GM18951 (cell line): ENCODE results near the gene KRT74.

Source experiments
- POLR2A ChIP-seq: IDR thresholded peaks from 4 replicates; pipeline ENCODE4 v1.6.1; 2011; ENCODE audit warnings: mild to moderate bottlenecking; ENCODE audit not compliant: insufficient read length, insufficient read depth; ENCODE audit errors: extremely low read depth
- in situ Hi-C: fragments of 300-500 bp; cut with MboI; formaldehyde crosslinking; loops from one replicate; pipeline ENCODE4 v1.12.0; 2022; ENCODE audit warnings: low sequenced_read_pairs, mixed read lengths, inconsistent platforms; ENCODE audit not compliant: unreplicated experiment

KRT74 gene

DNA sequence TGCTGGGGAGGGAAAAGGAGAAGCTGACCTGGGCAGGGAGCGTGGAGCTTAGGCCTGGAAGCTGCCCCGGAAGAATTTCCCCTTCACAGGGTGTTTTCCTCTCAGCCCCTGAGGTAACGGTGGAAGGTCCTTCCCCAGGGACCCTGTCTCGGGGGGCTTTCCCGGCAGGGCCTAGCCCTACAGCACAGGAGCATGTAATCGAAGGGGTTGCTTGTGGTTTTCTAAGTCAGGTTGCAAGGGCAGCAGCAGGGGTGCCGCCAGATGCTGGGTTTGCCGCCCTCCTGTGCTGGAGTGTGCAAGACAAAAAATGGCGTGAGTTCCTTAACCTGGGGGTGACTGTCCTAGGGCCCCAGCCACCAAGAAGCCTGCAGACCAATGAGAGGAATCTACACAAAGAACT is 1.6 kb upstream of the KRT74 start:
- TF ChIP-seq POLR2A: no peak
- in situ Hi-C loops: no loop called here

- in situ Hi-C loops: no loop called here
- TF ChIP-seq POLR2A: no peak
Measured at GRCh38 chr12:52573306-52573705, 337 bp downstream of the KRT74 start.

DNA sequence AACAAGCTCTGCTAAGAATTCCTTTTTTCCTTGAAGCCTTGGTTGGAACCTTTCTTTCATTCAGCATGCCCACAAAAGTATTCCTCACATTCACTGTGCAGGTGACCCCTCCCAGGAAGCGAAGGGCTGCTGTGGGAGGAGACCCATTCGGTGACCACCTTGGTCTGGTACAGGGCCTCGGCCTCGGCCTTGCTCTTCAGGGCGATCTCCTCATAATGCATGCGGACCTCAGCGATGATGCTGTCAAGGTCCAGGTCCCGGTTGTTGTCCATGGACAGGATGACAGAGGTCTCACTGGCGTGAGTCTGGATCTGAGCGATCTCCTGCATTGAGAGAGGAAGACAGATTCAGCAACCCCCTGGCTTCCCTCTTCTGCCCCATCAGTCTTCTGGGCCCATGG is 3.1 kb downstream of the KRT74 start:
- TF ChIP-seq POLR2A: no peak
- in situ Hi-C loops: no loop called here

- no peak for TF ChIP-seq POLR2A
- in situ Hi-C loops: no loop called here
Measured at GRCh38 chr12:52568111-52568510, 5.5 kb downstream of the KRT74 start.

DNA sequence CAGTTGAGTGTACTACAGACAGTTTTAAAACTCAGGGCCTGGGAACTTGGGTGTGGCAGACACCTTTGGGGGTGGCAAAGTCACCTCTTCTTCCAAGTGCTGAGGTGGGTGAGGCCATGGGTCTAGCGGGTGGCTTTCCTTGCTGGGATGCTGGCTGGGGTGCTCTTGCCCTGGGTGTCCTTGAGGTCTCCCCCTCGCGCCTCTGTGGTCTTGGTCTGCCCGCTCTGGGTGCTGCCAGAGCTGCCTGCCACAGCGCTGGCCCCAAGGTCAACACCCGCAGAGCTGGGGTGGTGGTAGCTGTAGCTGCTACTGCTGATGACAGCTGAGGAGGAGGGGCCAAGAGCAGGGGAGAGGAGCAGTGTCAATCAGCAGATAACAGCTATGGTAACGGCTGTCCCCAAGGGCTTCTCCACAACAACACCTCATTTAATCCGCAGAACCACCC is 6.8 kb downstream of the KRT74 start:
- TF ChIP-seq POLR2A: no peak
- in situ Hi-C loops: no loop called here

DNA sequence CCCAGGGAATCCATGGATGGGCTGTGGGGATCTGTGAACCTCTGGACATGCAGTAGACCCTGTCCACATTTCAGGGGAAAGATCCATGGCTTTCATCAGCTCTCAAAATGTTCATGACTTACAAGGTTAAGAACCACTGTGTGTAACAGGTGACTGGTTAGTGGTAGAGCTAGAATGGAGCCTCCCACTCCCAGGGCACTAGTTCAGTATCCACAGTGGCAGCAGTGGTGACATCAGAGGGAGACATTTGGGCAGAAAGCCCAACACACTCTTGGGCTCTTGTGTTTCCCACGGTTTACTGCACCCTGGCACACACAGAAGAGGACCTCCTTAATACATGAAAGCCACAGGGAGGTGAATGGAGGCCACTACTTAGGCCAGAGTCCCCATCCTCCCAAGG is 9.1 kb downstream of the KRT74 start:
- in situ Hi-C loops: no loop called here
- TF ChIP-seq POLR2A: no peak

- TF ChIP-seq POLR2A: no peak
- in situ Hi-C loops: no loop called here
Measured at GRCh38 chr12:52561880-52562449, 11.7 kb downstream of the KRT74 start.

- in situ Hi-C loops: no loop called here
- no peak for TF ChIP-seq POLR2A
Measured at GRCh38 chr12:52559979-52560378, 13.7 kb downstream of the KRT74 start.

- in situ Hi-C loops: no loop called here
Measured at GRCh38 chr12:52558781-52559445, 14.7 kb downstream of the KRT74 start.

GRCh38 chr12:52557476-52557875 is 16.2 kb downstream of the KRT74 start:
- in situ Hi-C loops: no loop called here
- TF ChIP-seq POLR2A: no peak

More at GRCh38 chr12:52558781-52559445, 14.7 kb downstream of the KRT74 start:
- no peak for TF ChIP-seq POLR2A

DNA sequence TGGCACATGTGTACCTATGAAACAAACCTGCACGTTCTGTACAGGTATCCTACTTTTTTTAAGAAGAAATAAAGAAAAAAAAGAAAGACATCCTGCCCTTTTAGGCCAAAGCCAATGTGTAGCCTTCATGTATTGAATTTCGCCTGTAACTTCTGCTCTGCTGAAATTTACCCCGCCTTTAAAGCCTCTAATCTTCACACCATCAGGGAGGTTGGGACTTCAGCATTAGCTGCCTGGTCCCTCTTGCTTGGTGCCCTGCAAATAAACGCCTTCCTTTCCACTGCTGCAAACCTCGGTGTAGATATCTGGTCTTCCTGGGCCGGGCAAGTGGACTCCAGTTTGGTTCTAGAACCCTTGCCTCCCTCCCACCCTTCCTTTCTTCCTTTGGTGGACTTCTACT is 18.1 kb downstream of the KRT74 start:
- no peak for TF ChIP-seq POLR2A
- in situ Hi-C loops: no loop called here

GRCh38 chr12:52552681-52553195 is 20.9 kb downstream of the KRT74 start, which contains the start of gene KRT71:
KRT71 (minus strand) TSS chr12:52553145; CDS start chr12:52553077, 68 bp downstream.
- in situ Hi-C loops: no loop called here
- TF ChIP-seq POLR2A: no peak

DNA sequence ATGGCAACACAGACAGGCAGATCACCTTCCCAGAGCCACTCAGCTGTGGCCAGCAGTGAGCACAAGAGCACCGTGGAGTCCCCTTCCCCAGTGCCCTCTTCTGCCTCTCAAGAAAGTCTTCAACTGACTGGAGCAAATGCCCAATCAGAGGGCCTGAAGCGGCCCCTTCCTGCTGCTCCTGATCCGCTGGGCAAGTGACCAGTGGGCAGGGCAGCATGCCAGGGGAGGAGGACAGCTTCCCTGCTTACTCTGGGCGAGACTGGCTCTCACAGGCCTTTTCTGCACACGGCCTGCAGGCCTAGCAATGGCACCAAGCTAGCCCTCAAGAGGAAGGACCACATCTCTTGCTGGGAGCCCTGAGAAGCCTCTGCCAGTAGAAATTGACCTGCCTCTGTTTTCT is 21.6 kb downstream of the KRT74 start:
- no peak for TF ChIP-seq POLR2A
- in situ Hi-C loops: no loop called here

GRCh38 chr12:52551216-52551865 is 22.3 kb downstream of the KRT74 start:
- in situ Hi-C loops: no loop called here
- TF ChIP-seq POLR2A: no peak
